Astrocyte (in vitro differentiated cells and primary cell): Measurements from ENCODE around the gene HMGB1. TPM values are rescaled to one million over a fixed set of nuclear protein-coding genes. Genes with fewer than 3 reads are reported as not detected.

Experiments used
- DNase-seq: peaks from one replicate; pipeline ENCODE4 v3.0.0-alpha.2; 2010; ENCODE audit warnings: low read depth
- FAIRE-seq: peaks from 2 replicates; lab custom pipeline; 2011; peaks lifted over from hg19 to GRCh38; lab: Jason Lieb, UNC
- H2AFZ ChIP-seq: 2 replicates; pipeline ENCODE4 v1.6.0; 2012; ENCODE audit warnings: low read depth, low read length, inconsistent platforms
- H3K27ac ChIP-seq: 2 replicates; pipeline ENCODE4 v1.5.1; 2011; ENCODE audit warnings: low read depth, low read length, inconsistent platforms
- H3K27me3 ChIP-seq: 2 replicates; pipeline ENCODE4 v1.6.0; 2011; ENCODE audit warnings: low read length, inconsistent platforms; ENCODE audit not compliant: insufficient read depth
- H3K36me3 ChIP-seq: 2 replicates; pipeline ENCODE4 v1.5.1; 2011; ENCODE audit warnings: low read length, inconsistent platforms; ENCODE audit not compliant: insufficient read depth
- H3K4me1 ChIP-seq: 2 replicates; pipeline ENCODE4 v1.5.1; 2011; ENCODE audit warnings: low read length, inconsistent platforms; ENCODE audit not compliant: insufficient read depth
- H3K4me2 ChIP-seq: 2 replicates; pipeline ENCODE4 v1.6.0; 2012; ENCODE audit warnings: low read length, inconsistent platforms
- H3K4me3 ChIP-seq: 2 replicates; pipeline ENCODE4 v1.5.1; 2011; ENCODE audit warnings: low read depth, mild to moderate bottlenecking, low read length, inconsistent platforms; ENCODE audit not compliant: insufficient read depth
- H3K79me2 ChIP-seq: 2 replicates; pipeline ENCODE4 v1.6.0; 2012; ENCODE audit warnings: mild to moderate bottlenecking, low read length, inconsistent platforms; ENCODE audit not compliant: insufficient read depth
- H3K9ac ChIP-seq: 2 replicates; pipeline ENCODE4 v1.6.0; 2012; ENCODE audit warnings: mild to moderate bottlenecking, low read length, inconsistent platforms
- H3K9me3 ChIP-seq: 2 replicates; pipeline ENCODE4 v1.5.1; 2012; ENCODE audit warnings: low read depth, mild to moderate bottlenecking, low read length, inconsistent platforms; ENCODE audit not compliant: insufficient read depth
- H4K20me1 ChIP-seq: 2 replicates; pipeline ENCODE4 v1.6.0; 2012; ENCODE audit warnings: low read length, inconsistent platforms; ENCODE audit not compliant: insufficient read depth
- H3K27ac Mint-ChIP-seq: one replicate; pipeline ENCODE4 v1.8.0; 2021; ENCODE audit warnings: mild to moderate bottlenecking, mixed read lengths; ENCODE audit not compliant: unreplicated experiment
- H3K27me3 Mint-ChIP-seq: one replicate; pipeline ENCODE4 v1.8.0; 2021; ENCODE audit warnings: low read depth, mixed read lengths; ENCODE audit not compliant: unreplicated experiment
- H3K36me3 Mint-ChIP-seq: one replicate; pipeline ENCODE4 v1.8.0; 2021; ENCODE audit warnings: low read depth, mixed read lengths; ENCODE audit not compliant: unreplicated experiment
- H3K4me1 Mint-ChIP-seq: one replicate; pipeline ENCODE4 v1.8.0; 2021; ENCODE audit warnings: low read depth, mixed read lengths; ENCODE audit not compliant: unreplicated experiment
- H3K4me3 Mint-ChIP-seq: one replicate; pipeline ENCODE4 v1.8.0; 2021; ENCODE audit warnings: mild to moderate bottlenecking, moderate library complexity, mixed read lengths; ENCODE audit not compliant: unreplicated experiment
- H3K9me3 Mint-ChIP-seq: one replicate; pipeline ENCODE4 v1.8.0; 2021; ENCODE audit warnings: mild to moderate bottlenecking, mixed read lengths; ENCODE audit not compliant: unreplicated experiment
- CTCF ChIP-seq: IDR thresholded peaks from 2 replicates; pipeline ENCODE4 v1.5.1; 2011; ENCODE audit warnings: low read depth, mild to moderate bottlenecking, inconsistent platforms, low read length, moderate library complexity; ENCODE audit not compliant: insufficient read depth
- EZH2 ChIP-seq: IDR thresholded peaks from 2 replicates; pipeline ENCODE4 v1.6.1; 2012; ENCODE audit warnings: mild to moderate bottlenecking, low read length, inconsistent platforms; ENCODE audit not compliant: insufficient read depth
- total RNA-seq: library from RNA; stranded (reverse); gene quantifications from 2 replicates; pipeline ENCODE4 v1.2.1, GENCODE V29; 2021

Gene HMGB1
- total RNA-seq, 1 donor from 2014 or later = 200 TPM

GRCh38 chr13:30415430-30416030 lies 50.2 kb downstream of the HMGB1 start:
- Mint-ChIP-seq H3K4me3 (no peak overlapping the region), H3K36me3 (no peaks in the 10 kb centered on the region), H3K27me3 (peaks cover 20% of the 10 kb centered on the region), H3K27ac (no peak overlapping the region), H3K4me1 (peaks cover 3% of the 10 kb centered on the region), H3K9me3 (no peaks in the 10 kb centered on the region)
- Histone ChIP-seq H3K4me3 (no peak overlapping the region), H3K36me3 (no peaks in the 10 kb centered on the region), H3K79me2 (no peaks in the 10 kb centered on the region), H3K27ac (no peak overlapping the region), H4K20me1 (no peaks in the 10 kb centered on the region), H3K27me3 (no peaks in the 10 kb centered on the region), H3K4me2 (no peak overlapping the region), H3K4me1 (peaks cover under 1% of the 10 kb centered on the region), H2AFZ (no peak overlapping the region), H3K9ac (no peak overlapping the region), H3K9me3 (no peaks in the 10 kb centered on the region)
- DNase-seq (peak; percentile 25), FAIRE-seq (no peak)
- no peak for TF ChIP-seq EZH2
- no peak for TF ChIP-seq CTCF

- no peak overlapping the region for H3K9ac ChIP-seq
- no peaks in the 10 kb centered on the region for H4K20me1 ChIP-seq
- Mint-ChIP-seq H3K36me3 (no peaks in the 10 kb centered on the region), H3K27ac (no peak overlapping the region), H3K9me3 (no peaks in the 10 kb centered on the region), H3K4me3 (no peak overlapping the region), H3K4me1 (peaks cover 11% of the 10 kb centered on the region), H3K27me3 (peaks cover 15% of the 10 kb centered on the region)
- H3K27ac ChIP-seq = no peak overlapping the region
- H3K4me3 ChIP-seq = no peak overlapping the region
- no peak overlapping the region for H3K4me2 ChIP-seq
- H3K27me3 ChIP-seq = no peaks in the 10 kb centered on the region
- peaks cover 2% of the 10 kb centered on the region for H3K4me1 ChIP-seq
- no peaks in the 10 kb centered on the region for H3K79me2 ChIP-seq
- H3K9me3 ChIP-seq = no peaks in the 10 kb centered on the region
- FAIRE-seq = no peak
- no peaks in the 10 kb centered on the region for H3K36me3 ChIP-seq
- no peak overlapping the region for H2AFZ ChIP-seq
- no peak for DNase-seq
- TF ChIP-seq CTCF = no peak
- TF ChIP-seq EZH2 = no peak
Measured at GRCh38 chr13:30413842-30414241, 51.9 kb downstream of the HMGB1 start.

GRCh38 chr13:30412346-30412745 lies 53.4 kb downstream of the HMGB1 start:
- H3K27me3 Mint-ChIP-seq = peaks cover 2% of the 10 kb centered on the region
- TF ChIP-seq CTCF = no peak
- TF ChIP-seq EZH2 = no peak
- H3K4me3 Mint-ChIP-seq = no peak overlapping the region
- H3K36me3 Mint-ChIP-seq = no peaks in the 10 kb centered on the region
- no peak overlapping the region for H3K9ac ChIP-seq
- H3K4me1 Mint-ChIP-seq = peaks cover 14% of the 10 kb centered on the region
- no peak overlapping the region for H2AFZ ChIP-seq
- H3K9me3 Mint-ChIP-seq = no peaks in the 10 kb centered on the region
- H3K27ac Mint-ChIP-seq = no peak overlapping the region
- no peaks in the 10 kb centered on the region for H3K9me3 ChIP-seq
- FAIRE-seq = no peak
- H3K27ac ChIP-seq = no peak overlapping the region
- no peaks in the 10 kb centered on the region for H3K27me3 ChIP-seq
- no peak overlapping the region for H3K4me2 ChIP-seq
- no peak overlapping the region for H3K4me3 ChIP-seq
- H3K4me1 ChIP-seq = peaks cover 9% of the 10 kb centered on the region
- H3K79me2 ChIP-seq = no peaks in the 10 kb centered on the region
- no peaks in the 10 kb centered on the region for H3K36me3 ChIP-seq
- DNase-seq = no peak
- H4K20me1 ChIP-seq = no peaks in the 10 kb centered on the region
